MCF 10A (cell line): ENCODE results near the gene ALDH1A1. TPM values are rescaled to one million over a fixed set of nuclear protein-coding genes. Genes with fewer than 3 reads are reported as not detected.

Source experiments
- BruUV-seq: library from RNA; stranded (reverse); fragments of 400-500 nt; replicated peaks from 2 replicates; lab custom pipeline; 2021; lab: Mats Ljungman, UMichigan
- CTCF ChIA-PET: fragments of 300-600 bp; sonication (Branson Sonifier 250); formaldehyde crosslinking; extraction: SDS; loops from one replicate; lab custom pipeline; 2021; ENCODE audit warnings: antibody characterized with exemption, inconsistent platforms; lab: Yijun Ruan, JAX
- POLR2A ChIA-PET: fragments of 300-600, 350-650 bp; sonication (Branson Sonifier 250); formaldehyde crosslinking; extraction: SDS; loops from one replicate; lab custom pipeline; 2020; ENCODE audit warnings: antibody characterized with exemption, inconsistent platforms; lab: Yijun Ruan, JAX
- DNase-seq: peaks from one replicate; pipeline ENCODE4 v3.0.0-alpha.2; 2018; ENCODE audit not compliant: unreplicated experiment
- H3K27ac Mint-ChIP-seq: one replicate; pipeline ENCODE4 v1.8.0; 2022; ENCODE audit warnings: mild to moderate bottlenecking, low read depth, mixed read lengths; ENCODE audit not compliant: unreplicated experiment
- H3K27me3 Mint-ChIP-seq: one replicate; pipeline ENCODE4 v1.8.0; 2022; ENCODE audit warnings: mixed read lengths; ENCODE audit not compliant: insufficient read depth, unreplicated experiment
- H3K36me3 Mint-ChIP-seq: one replicate; pipeline ENCODE4 v1.8.0; 2022; ENCODE audit warnings: mild to moderate bottlenecking, moderate library complexity, mixed read lengths; ENCODE audit not compliant: insufficient read depth, unreplicated experiment
- H3K4me1 Mint-ChIP-seq: one replicate; pipeline ENCODE4 v1.8.0; 2022; ENCODE audit warnings: mixed read lengths; ENCODE audit not compliant: insufficient read depth, unreplicated experiment
- H3K4me3 Mint-ChIP-seq: one replicate; pipeline ENCODE4 v1.8.0; 2022; ENCODE audit warnings: mild to moderate bottlenecking, moderate library complexity, mixed read lengths; ENCODE audit not compliant: unreplicated experiment
- H3K9me3 Mint-ChIP-seq: one replicate; pipeline ENCODE4 v1.8.0; 2022; ENCODE audit warnings: mixed read lengths; ENCODE audit not compliant: unreplicated experiment
- CTCF ChIP-seq: fragments of 200-600 bp; IDR thresholded peaks from one replicate; pipeline ENCODE4 v1.8.0; 2022; ENCODE audit warnings: antibody characterized with exemption, mild to moderate bottlenecking; ENCODE audit not compliant: unreplicated experiment
- intact Hi-C: fragments of 100-400 bp; cut with micrococcal nuclease; formaldehyde crosslinking; loops from 2 replicates; pipeline ENCODE4 v1.14.1; 2022
- total RNA-seq: library from RNA; stranded (reverse); gene quantifications from 2 replicates; pipeline ENCODE4 v1.2.3, GENCODE V29; 2022

ALDH1A1 gene
- total RNA-seq, 1 experiment from 2014 or later = not detected

GRCh38 chr9:72904267-72905093 lies 48.4 kb downstream of the ALDH1A1 start:
- ChIA-PET CTCF (no interaction called here), POLR2A (no interaction called here)
- Mint-ChIP-seq H3K27ac (no peak overlapping the region), H3K9me3 (no peaks in the 10 kb centered on the region), H3K4me1 (no peaks in the 10 kb centered on the region), H3K4me3 (no peak overlapping the region), H3K27me3 (peaks cover 60% of the 10 kb centered on the region), H3K36me3 (no peaks in the 10 kb centered on the region)
- no peak for DNase-seq
- intact Hi-C loops = no loop called here
- BruUV-seq = no TSS peak
- TF ChIP-seq CTCF = no peak

GRCh38 chr9:72903103-72903502 lies 49.8 kb downstream of the ALDH1A1 start:
- no peak for DNase-seq
- Mint-ChIP-seq H3K4me1 (no peaks in the 10 kb centered on the region), H3K27ac (no peak overlapping the region), H3K36me3 (no peaks in the 10 kb centered on the region), H3K9me3 (no peaks in the 10 kb centered on the region), H3K4me3 (no peak overlapping the region), H3K27me3 (peaks cover 60% of the 10 kb centered on the region)
- BruUV-seq = no TSS peak
- intact Hi-C loops = no loop called here
- ChIA-PET POLR2A (no interaction called here), CTCF (no interaction called here)
- no peak for TF ChIP-seq CTCF

GRCh38 chr9:72902268-72902667 lies 50.6 kb downstream of the ALDH1A1 start:
- Mint-ChIP-seq H3K4me3 (no peak overlapping the region), H3K4me1 (no peaks in the 10 kb centered on the region), H3K36me3 (no peaks in the 10 kb centered on the region), H3K27ac (no peak overlapping the region), H3K9me3 (no peaks in the 10 kb centered on the region), H3K27me3 (peaks cover 68% of the 10 kb centered on the region)
- DNase-seq = no peak
- TF ChIP-seq CTCF = no peak
- no TSS peak for BruUV-seq
- CTCF ChIA-PET = no interaction called here
- intact Hi-C loops = no loop called here
- POLR2A ChIA-PET = interaction anchor here (0.6 kb wide), 1 partner anchor 16 kb away, joined by 4 read pairs; no protein-coding TSS in a partner anchor

- no peak for TF ChIP-seq CTCF
- Mint-ChIP-seq H3K4me3 (no peak overlapping the region), H3K27ac (no peak overlapping the region), H3K4me1 (no peaks in the 10 kb centered on the region), H3K27me3 (peaks cover 73% of the 10 kb centered on the region), H3K36me3 (no peaks in the 10 kb centered on the region), H3K9me3 (no peaks in the 10 kb centered on the region)
- intact Hi-C loops = no loop called here
- no peak for DNase-seq
- ChIA-PET POLR2A (no interaction called here), CTCF (no interaction called here)
- no TSS peak for BruUV-seq
These were observed 52.9 kb downstream of the ALDH1A1 start for GRCh38 chr9:72899734-72900477.
